Peyer's patch (tissue), 4 donors: ENCODE data around the gene CENPO.

ENCODE experiments used
- CTCF ChIP-seq, 6 experiments: fragments of 450-650 bp in 4 of 6; fragments of 200-600 bp in 2 of 6; sonication (generic) in 1 of 6; IDR thresholded peaks; one replicate each; pipeline ENCODE4 v1.5.1; 2017 to 2019; ENCODE audit warnings: antibody characterized with exemption in 6 of 6, mild to moderate bottlenecking in 3 of 6, moderate library complexity in 1 of 6
- POLR2A ChIP-seq, 2 donors: fragments of 450-650 bp; IDR thresholded peaks; one replicate each; pipeline ENCODE4 v1.5.1; 2017; ENCODE audit warnings: antibody characterized with exemption in 2 of 2, mild to moderate bottlenecking in 2 of 2, moderate library complexity in 2 of 2

DNA sequence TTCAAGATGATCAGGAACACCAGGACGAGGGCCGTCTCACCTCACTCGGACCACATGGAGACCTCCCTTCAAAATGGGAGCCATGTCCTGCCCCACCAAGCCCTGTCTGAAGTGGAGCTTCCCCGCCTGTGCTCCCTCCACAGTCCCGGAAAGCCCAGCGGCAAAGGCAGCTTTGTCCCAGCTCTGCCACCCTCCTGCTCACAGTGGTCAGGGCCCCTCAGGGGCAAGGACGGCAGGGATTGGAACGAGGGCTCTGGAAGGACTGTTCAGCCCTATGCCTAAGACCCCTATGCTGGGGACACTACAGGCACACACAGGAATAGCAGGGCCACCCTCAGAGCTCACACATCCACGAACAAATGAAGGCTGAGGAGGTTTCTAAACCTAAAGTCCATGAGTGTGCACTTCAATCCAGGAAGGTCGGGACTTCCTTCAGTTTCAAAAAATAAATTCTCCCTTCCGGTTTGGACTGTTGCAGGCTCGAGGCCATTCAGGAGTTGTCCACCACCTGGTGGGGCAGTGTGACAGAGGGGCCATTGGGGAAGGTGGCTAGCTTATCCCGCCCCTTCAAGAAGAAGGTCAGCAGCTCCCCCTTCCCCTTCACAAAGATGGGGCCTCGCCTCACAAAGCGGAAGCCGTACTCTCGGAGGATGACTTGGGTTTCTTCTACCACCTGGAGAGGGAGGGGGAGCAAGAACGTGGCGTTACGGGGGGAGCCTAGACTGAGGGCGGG, 26.4 kb downstream of the CENPO start:
- TF ChIP-seq CTCF (IDR thresholded peaks at IDR 0.05) (no peak), POLR2A (IDR thresholded peaks at IDR 0.05) (no peak)
